Measurements from ENCODE around the gene FCRL6. TPM values are rescaled to one million over a fixed set of nuclear protein-coding genes. Genes with fewer than 3 reads are reported as not detected.
A peak's percentile ranks its signal among the peaks of the same experiment; 100 is the strongest.

Gene FCRL6
- total and polyA plus RNA-seq, 2 of the 13 experiments (the other 11 are each of a cell fraction or from before 2014, with no cell fraction given) = not detected

DNA sequence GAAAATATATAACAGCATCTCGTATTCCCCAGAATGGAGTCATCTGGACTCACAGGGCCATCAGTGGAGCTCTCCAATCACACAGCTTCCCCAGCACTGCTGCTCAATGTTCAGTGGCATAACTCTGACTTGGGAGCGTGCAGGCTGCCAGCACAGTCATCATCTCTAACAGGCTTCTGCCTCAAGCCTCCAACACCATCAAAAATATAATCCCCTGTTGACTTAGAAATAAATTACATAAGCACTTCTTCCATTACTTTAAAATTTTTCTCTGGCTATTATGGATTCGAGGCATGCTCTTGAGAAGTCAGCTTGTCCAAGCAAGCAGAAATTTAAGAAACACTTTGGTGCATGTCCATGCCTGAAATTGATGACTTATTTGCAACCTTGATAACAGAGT lies 15.2 kb upstream of the FCRL6 start:
- Histone ChIP-seq H3K4me1 (ENCODE audit: insufficient read depth, low read length) (no peaks in the 10 kb centered on the region), H3K27me3 (ENCODE audit: control insufficient read depth in 1 of 2, insufficient read depth in 2 of 2, low read length in 2 of 2) (no peaks in the 10 kb centered on the region; a peak in 1 of 5 replicates), H3K4me2 (ENCODE audit: low read depth, low read length) (no peak overlapping the region), H3K9ac (ENCODE audit: insufficient read depth, low read depth, low read length) (no peak overlapping the region), H3K9me3 (ENCODE audit: low read length) (no peaks in the 10 kb centered on the region), H3K4me3 (replicated peaks in 1 of 3; ENCODE audit: insufficient read depth in 1 of 3, low read depth in 2 of 3, low read length in 3 of 3) (no peak overlapping the region), H2AFZ (ENCODE audit: low read length) (no peak overlapping the region), H3K36me3 (replicated peaks in 1 of 2; ENCODE audit: control insufficient read depth in 1 of 2, insufficient read depth in 2 of 2, low read length in 2 of 2) (no peaks in the 10 kb centered on the region), H3K27ac (ENCODE audit: extremely low read length, insufficient read depth, low read length) (no peak overlapping the region), H4K20me1 (ENCODE audit: insufficient read depth, low read length) (no peaks in the 10 kb centered on the region), H3K79me2 (ENCODE audit: insufficient read depth, low read length) (no peaks in the 10 kb centered on the region)
- ATAC-seq = no peak
- FAIRE-seq = no peak
- no peak for DNase-seq (ENCODE audit: low spot score)
- POLR2A ChIA-PET = no interaction called here
- no peak for TF ChIP-seq FOXM1 (CRISPR knock-in tag; IDR thresholded peaks at IDR 0.05)
- CTCF ChIA-PET (ENCODE audit: low intra/inter-chr PET ratio, low total read pairs) = no interaction called here
- in situ Hi-C loops (cut with HindIII; ENCODE audit: extremely low pct_ligation_motif_present, low pct_unique_long_range_greater_than_20kb) = no loop called here
- WGBS (ENCODE audit: low lambda C conversion rate) = 6% methylated on average over 3 of the region's 3 CpGs
- intact Hi-C loops (cut with micrococcal nuclease; ENCODE audit: unreplicated experiment) = no loop called here
- no TSS peak for BruUV-seq (replicated peaks)

- no peak overlapping the region for H3K4me2 ChIP-seq (ENCODE audit: low read depth, low read length)
- H3K4me1 ChIP-seq (ENCODE audit: insufficient read depth, low read length) = no peaks in the 10 kb centered on the region
- no peaks in the 10 kb centered on the region for H3K79me2 ChIP-seq (ENCODE audit: insufficient read depth, low read length)
- ChIA-PET CTCF (ENCODE audit: low intra/inter-chr PET ratio, low total read pairs) (interaction anchor here (0.7 to 0.9 kb wide), 2 partner anchors 217 to 658 kb away, joined by 3 read pairs; no protein-coding TSS in a partner anchor), POLR2A (no interaction called here)
- peak; percentile 53 for ATAC-seq
- peak; percentile 53 for FAIRE-seq
- H3K4me3 ChIP-seq (replicated peaks in 1 of 3; ENCODE audit: insufficient read depth in 1 of 3, low read depth in 2 of 3, low read length in 3 of 3) = no peak overlapping the region
- no peak overlapping the region for H3K27ac ChIP-seq (ENCODE audit: extremely low read length, insufficient read depth, low read length)
- H4K20me1 ChIP-seq (ENCODE audit: insufficient read depth, low read length) = no peaks in the 10 kb centered on the region
- no peaks in the 10 kb centered on the region; a peak in 1 of 5 replicates for H3K27me3 ChIP-seq (ENCODE audit: control insufficient read depth in 1 of 2, insufficient read depth in 2 of 2, low read length in 2 of 2)
- no TSS peak for BruUV-seq (replicated peaks)
- 4% methylated on average over 2 of the region's 2 CpGs for WGBS (ENCODE audit: low lambda C conversion rate)
- H3K9ac ChIP-seq (ENCODE audit: insufficient read depth, low read depth, low read length) = no peak overlapping the region
- peak; percentile 16 for DNase-seq (ENCODE audit: low spot score)
- H2AFZ ChIP-seq (ENCODE audit: low read length) = no peak overlapping the region
- intact Hi-C loops (cut with micrococcal nuclease; ENCODE audit: unreplicated experiment) (no loop called here), in situ Hi-C loops (cut with HindIII; ENCODE audit: extremely low pct_ligation_motif_present, low pct_unique_long_range_greater_than_20kb) (no loop called here)
- no peak for TF ChIP-seq AGO1 (IDR thresholded peaks at IDR 0.05; ENCODE audit: low read depth, low read length, poor library complexity, severe bottlenecking)
- TF ChIP-seq TIGD3 (CRISPR knock-in tag; IDR thresholded peaks at IDR 0.05; ENCODE audit: borderline replicate concordance) = no peak
- no peak for TF ChIP-seq MEIS2 (CRISPR knock-in tag; IDR thresholded peaks at IDR 0.05)
- peak; percentile 51 for TF ChIP-seq CTCF (CRISPR knock-in tag; IDR thresholded peaks at IDR 0.05)
- no peak for TF ChIP-seq TBX3 (IDR thresholded peaks at IDR 0.05; ENCODE audit: borderline replicate concordance)
- TF ChIP-seq STAG1 (CRISPR knock-in tag; IDR thresholded peaks at IDR 0.05) = peak; percentile 43
- no peak for TF ChIP-seq CEBPZ (IDR thresholded peaks at IDR 0.05; ENCODE audit: low read length)
- no peaks in the 10 kb centered on the region for H3K36me3 ChIP-seq (replicated peaks in 1 of 2; ENCODE audit: control insufficient read depth in 1 of 2, insufficient read depth in 2 of 2, low read length in 2 of 2)
- H3K9me3 ChIP-seq (ENCODE audit: low read length) = no peaks in the 10 kb centered on the region
Measured at GRCh38 chr1:159790237-159790917, 11.8 kb upstream of the FCRL6 start.

All from HepG2 (cell line).